Fibroblast of skin of back (primary cell): ENCODE data around the gene CDH13.

Experiments used
- DNase-seq: peaks from one replicate; pipeline ENCODE4 v3.0.0-alpha.2; 2013

Gene CDH13

DNA sequence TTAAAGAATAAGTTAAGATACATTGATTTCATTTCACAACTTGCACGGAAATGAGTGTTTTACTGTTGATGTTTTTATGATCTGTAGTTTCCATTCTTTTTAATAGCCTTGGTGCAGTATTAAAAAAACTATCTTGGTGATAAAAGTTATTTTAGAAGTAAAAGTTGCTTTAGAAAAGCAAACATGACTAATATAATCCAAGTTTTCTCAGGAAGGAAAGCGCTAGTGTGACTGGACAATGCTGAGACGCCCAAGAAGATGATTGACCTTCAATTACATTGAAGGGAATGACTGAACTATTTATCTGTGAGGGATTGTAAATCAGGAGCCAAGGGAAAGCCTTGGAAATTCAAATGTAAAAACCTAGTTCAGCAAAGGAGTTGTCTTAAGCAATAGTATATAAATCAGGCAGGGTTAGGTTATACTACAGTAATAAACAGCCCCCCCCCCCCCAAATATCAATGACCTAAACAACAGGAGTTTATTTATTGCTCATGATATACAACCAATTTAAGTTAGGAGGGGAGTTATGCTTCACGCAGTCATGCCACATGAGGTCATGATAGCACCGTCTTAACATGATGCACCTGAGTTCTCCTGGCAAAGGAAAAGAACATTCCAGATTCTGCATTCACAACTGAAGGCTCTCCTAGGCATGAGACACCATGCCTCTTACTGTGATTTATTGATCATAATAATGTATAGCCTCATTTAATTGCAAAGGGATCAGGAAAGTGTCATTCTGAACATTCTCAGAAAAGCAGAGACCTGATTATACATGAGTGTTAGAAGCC, 443.8 kb downstream of the CDH13 start:
- peak; percentile 19 for DNase-seq

DNA sequence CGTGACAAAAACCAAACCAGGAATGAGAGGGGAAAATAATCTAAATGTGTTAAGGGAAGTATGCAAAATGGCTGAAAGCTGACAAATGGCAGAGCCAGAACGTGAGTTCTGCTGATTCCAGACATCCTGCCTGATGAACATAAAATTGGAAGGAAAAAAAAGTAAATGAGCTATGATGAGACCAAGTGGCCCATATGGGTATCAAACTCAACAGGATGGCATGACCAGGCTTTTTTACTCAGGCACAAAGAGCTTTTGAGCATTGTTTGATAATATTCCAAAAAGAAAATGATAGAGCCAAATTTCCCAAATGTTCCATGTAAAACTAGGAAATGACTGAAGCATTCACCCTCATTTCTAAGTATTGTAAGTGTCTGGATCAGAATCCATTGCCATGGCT, 449.2 kb downstream of the CDH13 start:
- no peak for DNase-seq

DNA sequence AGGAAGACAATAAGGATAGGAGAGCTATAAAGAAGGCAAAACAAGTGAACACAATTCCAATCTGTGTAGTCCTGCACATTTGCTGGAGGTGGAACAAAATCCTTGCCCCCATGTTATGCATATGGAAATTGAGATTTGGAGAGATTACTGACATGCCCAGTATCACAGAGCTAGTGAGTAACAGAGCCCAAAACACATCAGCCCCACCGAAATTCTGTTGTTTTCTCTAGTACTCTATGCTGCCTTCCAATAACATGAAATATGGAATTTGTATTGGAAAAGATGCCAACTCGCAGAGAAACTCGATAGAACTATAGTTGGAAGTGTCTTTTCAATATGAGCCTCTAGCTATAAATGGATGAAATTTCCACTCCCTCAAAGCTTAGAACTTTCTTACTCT, 456.6 kb downstream of the CDH13 start:
- DNase-seq: no peak

DNA sequence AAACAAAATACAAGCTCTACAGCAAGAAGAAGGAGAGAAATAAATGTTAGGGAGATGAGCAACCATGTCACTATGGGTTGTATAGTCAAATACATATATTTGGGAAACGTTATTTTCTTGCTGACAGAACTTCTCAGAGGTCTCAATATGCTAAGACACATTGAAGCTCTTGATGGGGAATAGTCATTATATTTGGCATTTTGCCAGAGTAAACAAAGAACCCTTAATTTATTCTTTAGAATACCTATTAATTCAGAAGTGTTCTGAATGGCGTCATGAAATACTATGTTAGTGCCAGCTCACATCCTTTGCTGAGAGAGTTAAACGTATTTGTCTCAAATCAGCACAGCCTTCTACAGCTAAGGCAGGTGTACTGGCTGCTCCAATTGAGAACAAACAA, 458.9 kb downstream of the CDH13 start:
- no peak for DNase-seq

DNA sequence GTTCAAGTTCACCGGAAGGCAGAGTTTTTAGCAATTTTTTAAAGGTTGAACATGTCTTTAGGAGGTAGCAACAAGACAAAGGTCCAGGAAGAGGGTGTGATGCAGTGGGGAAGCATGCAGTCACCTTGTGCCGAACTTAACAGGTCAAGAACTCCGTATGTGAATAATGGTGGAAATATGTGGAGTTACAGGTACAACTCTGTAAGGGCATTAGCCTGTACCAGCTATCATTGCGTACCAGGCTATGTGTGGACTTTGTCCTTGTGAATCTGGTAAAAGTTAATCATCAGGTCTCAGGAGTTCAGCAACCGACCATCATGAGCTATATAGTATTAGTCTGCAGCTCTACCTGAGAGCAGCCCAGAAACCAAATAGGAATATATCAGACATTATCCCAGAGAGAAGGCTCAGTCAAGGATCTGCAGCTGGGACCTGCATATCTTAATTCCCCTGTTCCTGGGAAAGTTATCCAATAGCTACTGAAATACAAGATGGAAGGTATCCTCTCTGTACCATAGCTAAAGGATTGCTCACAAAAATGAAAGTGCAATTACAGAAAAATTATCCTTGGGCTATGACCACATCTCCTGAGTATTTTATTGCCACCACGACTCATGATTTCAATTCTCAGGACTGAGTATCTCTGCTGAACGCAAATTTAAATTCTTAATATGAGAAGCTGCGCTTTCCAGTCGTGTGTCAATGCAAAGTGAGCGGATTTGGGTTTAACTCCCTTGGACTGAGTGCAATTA, 469.3 kb downstream of the CDH13 start:
- DNase-seq: peak; percentile 84

DNA sequence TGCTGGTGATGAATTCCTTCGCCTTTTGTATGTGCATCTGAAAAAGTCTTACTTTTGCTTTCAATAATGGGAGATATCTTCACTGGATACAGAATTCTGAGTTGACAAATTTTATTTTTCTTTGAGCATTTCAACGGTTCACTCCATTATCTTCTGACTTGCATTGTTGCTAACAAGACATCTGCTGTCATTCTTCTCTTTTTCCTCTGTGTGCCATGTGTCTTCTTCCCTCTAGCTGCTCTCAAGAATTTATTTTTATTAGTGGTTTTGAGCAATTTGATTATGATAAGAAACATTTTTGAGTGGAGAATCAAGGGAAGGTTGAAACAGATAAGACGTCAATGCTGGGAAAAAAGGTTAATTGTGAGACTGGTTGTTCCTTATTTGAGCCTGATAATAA, 471.8 kb downstream of the CDH13 start:
- DNase-seq: no peak

DNA sequence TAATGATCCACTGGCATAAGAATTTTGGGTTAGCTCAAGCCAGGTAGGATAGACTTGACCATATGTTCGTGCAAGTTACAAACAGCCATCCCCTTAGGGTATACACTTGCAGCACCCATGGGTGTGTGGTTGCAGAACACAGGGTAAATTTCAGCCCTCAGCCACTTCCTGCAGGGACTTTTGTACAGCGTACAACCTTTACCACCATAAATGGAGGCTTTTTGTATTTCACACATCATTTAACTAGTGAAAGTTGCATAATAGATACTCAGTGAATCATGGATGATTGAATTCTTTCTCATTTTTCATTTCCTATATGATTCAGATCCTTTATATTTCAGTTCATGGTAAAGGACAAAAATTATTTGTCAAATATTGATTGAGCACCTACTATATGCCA, 473.9 kb downstream of the CDH13 start:
- DNase-seq: peak; percentile 33

DNA sequence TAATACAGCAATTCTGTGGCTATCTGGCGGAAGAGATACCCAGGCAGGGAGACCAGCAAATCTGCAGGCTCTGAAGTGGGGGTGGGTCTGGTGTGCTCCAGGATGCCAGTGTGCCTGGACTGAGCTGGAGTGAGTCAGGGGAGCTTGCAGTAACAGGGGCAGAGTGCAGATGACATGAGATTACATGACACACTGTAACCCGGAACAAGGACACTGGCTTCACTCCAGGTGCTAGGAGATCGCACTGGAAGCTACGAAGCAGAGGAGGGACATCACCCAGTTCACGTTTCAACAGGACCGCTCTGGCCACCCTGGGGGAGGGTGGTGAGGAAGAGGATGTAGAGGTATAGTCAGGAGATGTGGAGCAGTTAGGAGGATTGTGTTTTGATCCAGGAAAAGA, 475.6 kb downstream of the CDH13 start:
- no peak for DNase-seq

DNA sequence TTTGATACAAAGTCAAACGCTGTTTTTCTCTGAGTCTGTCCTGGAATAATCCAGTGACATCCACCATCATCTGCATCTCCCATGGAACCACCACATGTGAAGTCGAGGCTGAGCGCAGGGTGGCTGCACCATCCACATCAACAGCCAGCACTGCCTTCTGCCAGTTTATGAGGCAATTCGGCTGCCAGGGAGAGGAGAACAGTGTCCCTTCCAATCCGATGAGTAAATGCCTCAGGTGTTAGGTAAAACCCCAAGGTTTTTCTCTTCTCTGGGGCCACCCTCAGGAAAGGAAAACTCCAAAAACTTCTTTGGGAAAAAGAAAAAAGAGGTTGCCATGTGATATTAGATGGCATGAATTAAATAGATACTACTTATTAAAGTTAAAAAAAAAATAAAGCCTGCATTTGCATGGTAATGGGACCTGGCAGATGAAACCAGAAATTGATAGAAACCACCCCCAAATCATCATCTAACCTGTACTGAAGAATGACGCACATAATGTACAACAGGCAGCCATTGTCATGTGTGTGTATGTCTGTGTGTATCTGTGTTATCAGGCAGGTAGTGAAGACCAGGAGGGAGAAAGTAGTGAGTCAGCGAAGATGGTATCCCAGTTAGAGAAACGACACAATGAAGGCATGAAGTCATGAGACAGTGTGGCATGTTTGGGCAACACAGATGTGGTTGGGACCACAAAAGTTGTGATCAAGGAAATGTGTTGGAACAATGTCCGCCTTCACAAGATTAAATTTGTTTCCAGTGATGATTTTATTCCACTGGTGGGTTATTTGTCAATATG, 478.7 kb downstream of the CDH13 start:
- DNase-seq: no peak

DNA sequence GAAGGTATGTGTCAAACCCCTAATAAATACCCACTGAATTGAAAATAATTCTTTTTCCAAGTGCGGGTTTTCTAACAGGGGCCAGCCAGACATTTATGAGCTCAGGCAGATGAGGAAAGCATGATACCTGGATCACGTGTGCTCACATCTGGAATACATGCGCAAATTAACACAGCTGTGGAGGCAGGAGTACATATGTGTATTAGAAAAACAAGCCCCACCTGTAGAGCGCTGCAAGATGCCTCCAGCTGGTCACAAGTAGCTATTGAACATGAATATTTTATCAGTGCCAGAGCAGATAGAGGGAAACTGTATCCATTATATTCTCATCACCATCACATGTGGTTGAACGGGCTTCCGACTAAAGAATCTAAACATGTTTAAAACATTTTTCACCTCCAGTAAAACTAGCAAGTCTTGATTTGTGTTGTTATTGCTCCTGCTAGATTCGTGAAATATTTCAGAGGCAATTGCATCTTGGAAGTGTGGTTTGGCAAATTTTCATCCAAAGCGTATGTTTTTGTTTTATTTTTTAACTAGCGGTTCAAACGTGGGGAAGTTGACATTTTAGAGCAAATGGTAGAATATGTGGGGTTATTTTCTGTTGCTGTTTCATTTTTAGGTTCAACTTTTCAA, 482.8 kb downstream of the CDH13 start:
- peak; percentile 18 for DNase-seq

DNA sequence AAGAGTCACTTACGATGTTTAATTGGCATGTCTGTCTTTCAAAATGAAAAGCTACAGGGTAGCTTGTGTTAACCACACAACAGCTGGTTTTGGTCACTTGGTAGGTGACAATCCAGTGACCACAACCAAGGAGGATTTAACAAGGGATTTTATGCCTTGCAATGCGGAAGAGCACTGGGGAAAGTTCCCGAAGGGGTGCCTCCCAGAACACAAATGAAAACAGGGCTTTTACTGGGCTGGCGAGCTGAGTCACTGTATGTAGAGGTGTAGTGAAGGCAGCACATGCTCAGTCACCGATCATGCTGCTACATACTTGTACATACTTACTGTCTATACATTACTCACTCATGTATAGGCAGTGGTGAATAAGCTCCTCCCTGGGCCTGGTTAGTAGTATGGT, 483.5 kb downstream of the CDH13 start:
- DNase-seq: peak; percentile 70

DNA sequence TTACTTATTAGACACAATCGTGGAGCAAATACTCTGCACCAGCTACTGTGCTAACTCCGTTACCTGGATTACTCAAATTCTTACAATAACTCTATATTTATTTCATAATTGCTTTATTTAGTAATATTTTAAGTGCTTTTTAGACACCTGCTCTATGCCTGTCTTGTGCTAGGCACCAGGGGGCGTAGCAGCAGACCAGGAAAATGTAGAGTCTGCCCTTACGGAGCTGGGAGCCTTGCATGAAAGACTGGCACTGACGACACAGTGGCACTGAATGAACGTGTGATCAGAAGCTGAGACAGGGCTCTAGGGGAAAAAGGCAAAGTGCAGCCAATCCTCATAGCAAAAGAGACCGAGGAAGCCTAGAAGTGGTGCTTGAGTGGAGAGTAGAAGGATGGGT, 486.5 kb downstream of the CDH13 start:
- peak; percentile 63 for DNase-seq

DNA sequence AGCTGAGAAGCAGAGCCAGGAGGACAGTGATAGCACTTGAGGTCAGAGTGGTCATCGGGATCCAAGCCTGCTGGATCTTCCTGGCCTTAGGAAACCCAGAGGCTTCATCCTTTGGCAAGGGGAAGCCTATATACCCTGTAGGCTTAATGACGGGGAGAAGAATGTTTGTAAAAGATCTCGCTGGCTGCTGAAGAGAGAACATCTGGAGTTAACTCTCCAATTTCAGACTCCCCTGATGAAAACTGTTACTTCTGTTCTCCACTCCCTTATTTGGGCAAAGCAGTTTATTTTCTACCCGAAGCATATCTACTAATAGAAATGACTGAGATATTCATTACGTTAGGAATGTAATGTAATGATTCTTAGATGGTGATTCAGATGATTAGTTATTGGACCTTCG, 487.0 kb downstream of the CDH13 start:
- peak; percentile 81 for DNase-seq

DNA sequence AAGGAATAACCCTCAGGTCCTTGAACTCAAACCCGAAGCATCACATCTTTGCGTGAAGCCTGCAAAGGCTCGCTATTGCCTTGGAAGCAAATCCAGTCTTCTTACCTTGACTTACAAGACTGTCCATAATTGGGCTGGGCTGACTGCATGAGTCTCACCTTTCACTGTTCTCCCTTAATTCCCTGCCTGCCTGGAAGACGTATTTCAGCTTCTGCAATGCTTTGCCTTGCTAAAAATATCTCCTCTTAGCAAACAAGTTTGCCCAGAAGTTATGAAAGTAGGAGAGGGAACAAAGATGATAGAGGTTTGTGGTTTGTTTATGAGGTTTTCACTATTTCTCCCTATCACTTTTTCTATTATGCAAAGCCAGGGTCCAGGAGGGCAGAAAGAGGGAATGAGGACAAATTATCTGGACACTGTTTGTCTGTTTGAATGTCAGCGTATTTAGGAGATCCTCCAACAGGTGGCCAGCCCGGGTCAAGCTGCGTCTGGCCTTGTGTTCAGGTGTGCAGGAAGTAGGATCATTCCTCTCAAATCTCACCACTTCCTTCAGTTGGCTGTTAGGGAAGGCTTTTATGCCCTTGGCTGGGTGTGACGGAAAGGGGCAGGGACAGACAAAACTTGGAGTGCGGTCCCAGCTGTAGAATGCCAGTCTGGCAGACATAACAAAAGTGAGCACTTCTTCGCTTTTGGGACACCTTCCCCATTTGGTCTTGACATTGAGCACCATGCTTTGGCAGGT, 488.9 kb downstream of the CDH13 start:
- DNase-seq: no peak

DNA sequence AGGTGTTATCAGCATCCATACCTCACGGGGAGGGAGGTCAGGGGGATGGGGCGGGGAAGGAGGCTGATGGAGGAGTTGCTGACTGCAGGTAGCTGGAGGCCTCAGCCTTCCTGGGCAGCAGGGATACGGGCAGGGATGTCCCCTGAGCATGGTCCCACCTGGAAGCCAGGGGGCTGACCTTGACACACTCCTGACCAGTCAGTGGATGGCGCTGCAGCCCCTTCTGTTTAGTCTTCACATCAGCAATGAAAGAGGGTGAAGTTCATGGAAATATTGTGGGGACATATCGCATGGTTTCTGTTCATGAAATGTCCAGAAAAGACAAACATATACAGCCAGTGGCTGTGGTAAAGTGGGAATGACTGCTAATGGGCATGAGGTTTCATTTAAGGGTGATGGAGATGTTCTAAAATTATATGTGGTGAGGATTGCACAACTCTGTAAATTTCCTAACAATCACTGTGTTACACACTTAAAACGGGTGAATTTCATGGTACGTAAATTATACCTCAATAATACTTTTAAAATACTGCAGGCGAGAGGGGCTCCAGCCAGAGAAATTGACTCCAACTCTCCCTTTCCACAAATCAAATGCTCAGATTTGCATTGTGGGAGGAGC, 489.6 kb downstream of the CDH13 start:
- no peak for DNase-seq

DNA sequence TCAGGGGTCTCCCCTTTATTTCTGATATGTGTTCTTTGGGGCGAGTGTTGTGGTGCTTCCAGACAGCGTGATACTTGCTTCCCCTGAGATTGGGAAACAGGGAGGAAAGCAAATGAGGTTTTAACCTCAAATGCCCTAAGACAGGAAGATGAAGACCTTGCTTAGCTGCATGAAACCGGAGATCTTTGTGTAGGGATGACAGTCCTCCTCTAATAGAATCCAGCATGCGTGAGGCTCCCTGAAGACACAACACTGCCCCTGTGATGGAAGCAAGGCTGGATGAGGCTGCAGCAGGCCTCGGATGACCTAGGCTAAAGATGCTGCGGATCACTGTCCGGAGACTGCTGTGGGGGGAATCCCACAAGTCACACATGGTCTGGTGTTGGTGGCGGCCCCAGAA, 491.0 kb downstream of the CDH13 start:
- peak; percentile 50 for DNase-seq

DNA sequence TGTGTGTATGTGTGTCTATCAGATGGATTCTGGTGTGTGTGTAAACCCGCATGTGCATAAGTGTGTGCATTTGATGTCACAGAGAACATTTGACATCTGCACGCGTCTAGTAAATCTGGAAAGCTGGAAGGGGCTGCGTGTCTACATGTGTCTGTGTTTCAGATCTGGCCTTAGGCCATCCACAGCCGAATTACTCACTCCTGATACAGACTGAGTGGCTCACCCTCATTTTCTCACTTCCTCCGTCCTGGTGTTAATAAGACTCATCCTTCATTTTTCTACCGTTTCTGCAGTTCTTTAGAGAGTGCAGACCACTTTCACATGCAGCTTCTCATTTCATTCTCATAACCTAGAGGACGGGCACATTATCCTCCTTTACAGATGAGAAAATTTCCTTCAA, 491.6 kb downstream of the CDH13 start:
- DNase-seq: peak; percentile 83

DNA sequence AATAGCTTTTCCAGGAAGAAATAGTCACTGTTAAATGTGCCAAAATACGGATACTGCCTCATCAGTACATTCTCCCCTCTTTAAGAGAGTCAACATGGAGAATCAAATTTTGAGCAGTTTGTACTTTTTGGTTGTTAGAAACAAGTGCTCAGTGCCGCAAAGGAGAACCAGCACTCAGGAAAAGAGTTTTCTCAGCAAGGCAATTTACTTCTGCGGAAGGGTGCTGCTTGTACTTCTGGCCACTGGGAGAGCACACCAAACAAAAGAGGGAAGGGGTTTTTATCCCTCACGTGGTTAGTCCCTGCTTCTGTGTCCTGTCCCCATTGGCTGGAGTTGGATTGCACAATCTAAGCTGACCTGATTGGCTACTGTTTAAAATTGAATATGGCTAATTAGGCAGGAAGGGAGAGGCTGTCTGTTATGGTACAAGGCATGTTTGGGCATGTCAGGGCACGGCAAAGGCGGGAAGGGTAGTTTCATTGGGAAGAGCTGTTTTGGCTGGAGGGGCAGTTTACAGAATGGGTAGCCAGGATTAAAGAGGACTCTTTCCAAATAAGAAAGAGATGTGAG, 499.3 kb downstream of the CDH13 start:
- no peak for DNase-seq

DNA sequence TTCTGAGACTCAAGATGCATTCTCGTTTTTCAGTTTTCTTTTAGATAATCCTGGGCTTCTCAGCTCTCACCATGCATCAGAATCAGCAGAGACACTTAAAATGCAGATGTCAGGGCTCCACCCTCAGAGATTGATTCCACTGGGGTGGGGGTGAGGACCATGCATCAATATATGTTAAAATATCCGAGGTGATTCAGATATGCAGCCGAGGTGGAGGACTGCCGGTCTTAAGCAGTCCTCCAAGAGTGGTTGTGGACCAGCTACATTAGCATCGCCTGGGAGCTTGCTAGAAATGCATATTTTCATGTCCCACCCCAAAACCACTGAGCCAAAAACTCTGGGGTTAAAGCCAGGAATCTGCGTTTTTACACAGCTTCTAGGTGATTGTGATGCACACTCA, 501.3 kb downstream of the CDH13 start:
- DNase-seq: no peak

DNA sequence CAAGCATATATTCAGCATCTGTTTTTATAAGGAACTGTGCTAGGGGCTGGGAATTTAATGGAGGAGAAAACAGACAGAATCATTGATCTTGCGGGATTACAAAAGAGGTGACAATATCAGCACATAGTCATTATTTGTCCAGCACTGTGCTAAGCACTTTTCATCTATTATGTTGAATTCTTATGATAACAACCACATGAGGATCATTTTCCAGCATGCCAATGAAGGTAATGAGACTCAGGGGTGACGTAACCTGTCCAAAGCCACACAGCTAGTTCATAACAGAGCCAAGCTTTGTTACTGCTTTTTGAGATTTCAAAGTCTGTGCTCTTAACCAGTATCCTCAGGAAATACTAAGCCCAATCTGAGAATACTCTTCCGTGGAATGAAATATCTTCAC, 503.3 kb downstream of the CDH13 start:
- no peak for DNase-seq

DNA sequence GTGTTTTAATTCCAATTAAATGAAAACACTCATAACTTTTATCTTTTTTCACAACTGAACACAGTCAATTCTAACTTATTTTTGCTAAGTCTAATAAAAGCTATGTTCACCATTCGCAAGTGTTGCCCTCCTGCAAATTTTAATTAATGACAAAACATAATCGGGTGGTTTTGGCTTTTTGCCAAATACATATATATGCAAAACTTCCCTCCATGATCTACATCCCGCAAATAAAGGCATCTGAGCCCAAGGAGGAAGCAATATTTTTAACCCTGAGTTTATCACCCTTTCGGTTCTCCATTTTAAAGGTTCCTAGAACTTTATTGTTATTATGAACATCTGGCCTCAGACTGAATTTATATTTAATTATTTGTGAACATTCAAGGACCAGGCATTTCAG, 507.9 kb downstream of the CDH13 start:
- no peak for DNase-seq
